Measurements from ENCODE around the gene GARIN1A.

GRCh38 chr7:128694738-128695137, 22.6 kb downstream of the GARIN1A start:
- TF ChIP-seq KLF7 (tag by site-specific recombination; IDR thresholded peaks at IDR 0.05; ENCODE audit: borderline replicate concordance) (no peak), CTCF (tag by site-specific recombination; IDR thresholded peaks at IDR 0.05) (no peak), ATF2 (tag by site-specific recombination; IDR thresholded peaks at IDR 0.05; ENCODE audit: low read depth) (no peak), ZNF785 (tag by site-specific recombination; IDR thresholded peaks at IDR 0.05) (no peak), SETDB1 (IDR thresholded peaks at IDR 0.05; ENCODE audit: insufficient read length, low read length) (no peak), ZNF174 (tag by site-specific recombination; IDR thresholded peaks at IDR 0.05) (no peak), ZNF701 (tag by site-specific recombination; IDR thresholded peaks at IDR 0.05) (no peak)
- TF ChIP-seq, protein P1, sequence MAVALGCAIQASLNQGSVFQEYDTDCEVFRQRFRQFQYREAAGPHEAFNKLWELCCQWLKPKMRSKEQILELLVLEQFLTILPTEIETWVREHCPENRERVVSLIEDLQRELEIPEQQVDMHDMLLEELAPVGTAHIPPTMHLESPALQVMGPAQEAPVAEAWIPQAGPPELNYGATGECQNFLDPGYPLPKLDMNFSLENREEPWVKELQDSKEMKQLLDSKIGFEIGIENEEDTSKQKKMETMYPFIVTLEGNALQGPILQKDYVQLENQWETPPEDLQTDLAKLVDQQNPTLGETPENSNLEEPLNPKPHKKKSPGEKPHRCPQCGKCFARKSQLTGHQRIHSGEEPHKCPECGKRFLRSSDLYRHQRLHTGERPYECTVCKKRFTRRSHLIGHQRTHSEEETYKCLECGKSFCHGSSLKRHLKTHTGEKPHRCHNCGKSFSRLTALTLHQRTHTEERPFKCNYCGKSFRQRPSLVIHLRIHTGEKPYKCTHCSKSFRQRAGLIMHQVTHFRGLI (tag by site-specific recombination; IDR thresholded peaks at IDR 0.05) = no peak
- TF ChIP-seq, protein P2, sequence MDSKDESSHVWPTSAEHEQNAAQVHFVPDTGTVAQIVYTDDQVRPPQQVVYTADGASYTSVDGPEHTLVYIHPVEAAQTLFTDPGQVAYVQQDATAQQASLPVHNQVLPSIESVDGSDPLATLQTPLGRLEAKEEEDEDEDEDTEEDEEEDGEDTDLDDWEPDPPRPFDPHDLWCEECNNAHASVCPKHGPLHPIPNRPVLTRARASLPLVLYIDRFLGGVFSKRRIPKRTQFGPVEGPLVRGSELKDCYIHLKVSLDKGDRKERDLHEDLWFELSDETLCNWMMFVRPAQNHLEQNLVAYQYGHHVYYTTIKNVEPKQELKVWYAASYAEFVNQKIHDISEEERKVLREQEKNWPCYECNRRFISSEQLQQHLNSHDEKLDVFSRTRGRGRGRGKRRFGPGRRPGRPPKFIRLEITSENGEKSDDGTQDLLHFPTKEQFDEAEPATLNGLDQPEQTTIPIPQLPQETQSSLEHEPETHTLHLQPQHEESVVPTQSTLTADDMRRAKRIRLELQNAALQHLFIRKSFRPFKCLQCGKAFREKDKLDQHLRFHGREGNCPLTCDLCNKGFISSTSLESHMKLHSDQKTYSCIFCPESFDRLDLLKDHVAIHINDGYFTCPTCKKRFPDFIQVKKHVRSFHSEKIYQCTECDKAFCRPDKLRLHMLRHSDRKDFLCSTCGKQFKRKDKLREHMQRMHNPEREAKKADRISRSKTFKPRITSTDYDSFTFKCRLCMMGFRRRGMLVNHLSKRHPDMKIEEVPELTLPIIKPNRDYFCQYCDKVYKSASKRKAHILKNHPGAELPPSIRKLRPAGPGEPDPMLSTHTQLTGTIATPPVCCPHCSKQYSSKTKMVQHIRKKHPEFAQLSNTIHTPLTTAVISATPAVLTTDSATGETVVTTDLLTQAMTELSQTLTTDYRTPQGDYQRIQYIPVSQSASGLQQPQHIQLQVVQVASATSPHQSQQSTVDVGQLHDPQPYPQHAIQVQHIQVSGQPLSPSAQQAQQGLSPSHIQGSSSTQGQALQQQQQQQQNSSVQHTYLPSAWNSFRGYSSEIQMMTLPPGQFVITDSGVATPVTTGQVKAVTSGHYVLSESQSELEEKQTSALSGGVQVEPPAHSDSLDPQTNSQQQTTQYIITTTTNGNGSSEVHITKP (tag by site-specific recombination; IDR thresholded peaks at IDR 0.05) = no peak

All from HEK293 (cell line).